ENCODE measurements around the gene PDE10A.

DNA sequence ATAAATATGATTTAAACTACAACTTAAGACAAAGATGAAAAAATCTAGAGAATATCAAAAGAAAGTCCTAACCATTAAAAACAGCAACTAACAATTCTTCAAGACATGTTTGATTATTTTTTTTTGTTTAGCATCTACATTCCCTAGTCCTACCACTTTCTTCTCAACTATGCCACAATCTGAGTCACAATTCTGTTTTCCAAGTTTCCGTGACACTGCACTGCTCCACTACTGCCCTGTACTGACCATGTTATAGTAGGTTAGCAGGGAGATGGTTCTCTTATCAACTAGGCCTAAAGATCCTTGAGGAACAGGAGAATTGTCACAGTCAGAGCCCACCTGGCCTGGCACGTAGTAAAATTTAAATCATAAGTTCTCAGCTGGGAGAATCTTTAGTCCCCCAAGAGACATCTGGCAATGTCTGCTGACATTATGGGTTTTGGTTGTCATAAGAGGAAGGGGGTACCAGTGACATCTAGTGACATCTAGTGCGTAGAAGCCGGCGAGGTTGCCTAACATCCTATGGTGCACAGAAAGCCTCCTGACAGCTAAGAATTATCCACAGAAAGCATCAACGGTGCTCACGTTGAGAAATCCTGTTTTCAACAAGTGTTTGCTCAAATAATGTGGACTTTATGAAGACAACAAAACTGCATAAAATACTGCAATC is 100.5 kb downstream of the PDE10A start:
- TF ChIP-seq, protein P1, sequence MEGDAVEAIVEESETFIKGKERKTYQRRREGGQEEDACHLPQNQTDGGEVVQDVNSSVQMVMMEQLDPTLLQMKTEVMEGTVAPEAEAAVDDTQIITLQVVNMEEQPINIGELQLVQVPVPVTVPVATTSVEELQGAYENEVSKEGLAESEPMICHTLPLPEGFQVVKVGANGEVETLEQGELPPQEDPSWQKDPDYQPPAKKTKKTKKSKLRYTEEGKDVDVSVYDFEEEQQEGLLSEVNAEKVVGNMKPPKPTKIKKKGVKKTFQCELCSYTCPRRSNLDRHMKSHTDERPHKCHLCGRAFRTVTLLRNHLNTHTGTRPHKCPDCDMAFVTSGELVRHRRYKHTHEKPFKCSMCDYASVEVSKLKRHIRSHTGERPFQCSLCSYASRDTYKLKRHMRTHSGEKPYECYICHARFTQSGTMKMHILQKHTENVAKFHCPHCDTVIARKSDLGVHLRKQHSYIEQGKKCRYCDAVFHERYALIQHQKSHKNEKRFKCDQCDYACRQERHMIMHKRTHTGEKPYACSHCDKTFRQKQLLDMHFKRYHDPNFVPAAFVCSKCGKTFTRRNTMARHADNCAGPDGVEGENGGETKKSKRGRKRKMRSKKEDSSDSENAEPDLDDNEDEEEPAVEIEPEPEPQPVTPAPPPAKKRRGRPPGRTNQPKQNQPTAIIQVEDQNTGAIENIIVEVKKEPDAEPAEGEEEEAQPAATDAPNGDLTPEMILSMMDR (IDR thresholded peaks at IDR 0.05; ENCODE audit: control extremely low read depth in 1 of 3, insufficient read depth in 1 of 3, low read depth in 1 of 3, low read length in 3 of 3): no peak
- TF ChIP-seq CHD2 (IDR thresholded peaks at IDR 0.05; ENCODE audit: low read length) (no peak), POLR2A (IDR thresholded peaks at IDR 0.05; ENCODE audit: control extremely low read depth in 1 of 2, low read depth in 2 of 2, low read length in 2 of 2) (no peak), MAFK (IDR thresholded peaks at IDR 0.05; ENCODE audit: low read depth, low read length) (no peak), RAD21 (IDR thresholded peaks at IDR 0.05 in 1 of 2, conservative IDR thresholded peaks at IDR 0.05 in 1 of 2; ENCODE audit: low read depth in 2 of 2, low read length in 2 of 2) (peak; percentile 11 to 31; a peak in 2 of 4 replicates), NRF1 (IDR thresholded peaks at IDR 0.05; ENCODE audit: low read depth, low read length) (no peak), PHF8 (conservative IDR thresholded peaks at IDR 0.05; ENCODE audit: low read depth, low read length) (no peak), POLR2AphosphoS5 (IDR thresholded peaks at IDR 0.05; ENCODE audit: low read depth, low read length) (no peak), SUZ12 (IDR thresholded peaks at IDR 0.05; ENCODE audit: low read length) (no peak)
- TF ChIP-seq, protein P2, sequence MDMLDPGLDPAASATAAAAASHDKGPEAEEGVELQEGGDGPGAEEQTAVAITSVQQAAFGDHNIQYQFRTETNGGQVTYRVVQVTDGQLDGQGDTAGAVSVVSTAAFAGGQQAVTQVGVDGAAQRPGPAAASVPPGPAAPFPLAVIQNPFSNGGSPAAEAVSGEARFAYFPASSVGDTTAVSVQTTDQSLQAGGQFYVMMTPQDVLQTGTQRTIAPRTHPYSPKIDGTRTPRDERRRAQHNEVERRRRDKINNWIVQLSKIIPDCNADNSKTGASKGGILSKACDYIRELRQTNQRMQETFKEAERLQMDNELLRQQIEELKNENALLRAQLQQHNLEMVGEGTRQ (IDR thresholded peaks at IDR 0.05; ENCODE audit: low read length): no peak
